DMS53 (cell line): ENCODE measurements around the gene COL9A3.

Source experiments
- DNase-seq: peaks from one replicate; lab custom pipeline; 2025; lab: John Stamatoyannopoulos, UW

The COL9A3 gene

GRCh38 chr20:62811320-62811719 is 5.5 kb upstream of the COL9A3 start:
- no peak for DNase-seq

GRCh38 chr20:62811720-62812119 is 5.1 kb upstream of the COL9A3 start:
- DNase-seq: no peak

- no peak for DNase-seq
These were observed 4.5 kb upstream of the COL9A3 start for GRCh38 chr20:62812181-62812906.

GRCh38 chr20:62812907-62813200 is 4.0 kb upstream of the COL9A3 start:
- no peak for DNase-seq

- no peak for DNase-seq
These were observed 3.3 kb upstream of the COL9A3 start for GRCh38 chr20:62813588-62813987.

GRCh38 chr20:62814060-62814708 is 2.7 kb upstream of the COL9A3 start:
- DNase-seq: no peak

GRCh38 chr20:62814709-62815065 is 2.2 kb upstream of the COL9A3 start:
- DNase-seq: no peak

GRCh38 chr20:62815066-62815991 is 1.5 kb upstream of the COL9A3 start:
- DNase-seq: no peak

- peak; percentile 35 for DNase-seq
These were observed 593 bp upstream of the COL9A3 start for GRCh38 chr20:62816031-62816883.

GRCh38 chr20:62817975-62818591 is 1.2 kb downstream of the COL9A3 start:
- DNase-seq: no peak

- peak; percentile 36 for DNase-seq
These were observed 2.0 kb downstream of the COL9A3 start for GRCh38 chr20:62818592-62819493.

GRCh38 chr20:62819494-62820174 is 2.8 kb downstream of the COL9A3 start:
- DNase-seq: no peak

- DNase-seq: peak; percentile 39
These were observed 3.5 kb downstream of the COL9A3 start for GRCh38 chr20:62820208-62820961.

- no peak for DNase-seq
These were observed 4.3 kb downstream of the COL9A3 start for GRCh38 chr20:62820962-62821725.

- DNase-seq: no peak
These were observed 4.9 kb downstream of the COL9A3 start for GRCh38 chr20:62821726-62822210.

GRCh38 chr20:62822239-62822787 is 5.5 kb downstream of the COL9A3 start:
- DNase-seq: no peak

GRCh38 chr20:62822788-62823651 is 6.2 kb downstream of the COL9A3 start:
- peak; percentile 92 for DNase-seq
